Non-pigmented ciliary epithelial cell (primary cell): ENCODE measurements around the gene ZFYVE28.

Source experiments
- DNase-seq: peaks from one replicate; pipeline ENCODE4 v3.0.0-alpha.2; 2010; ENCODE audit warnings: low read depth

The ZFYVE28 gene

DNA sequence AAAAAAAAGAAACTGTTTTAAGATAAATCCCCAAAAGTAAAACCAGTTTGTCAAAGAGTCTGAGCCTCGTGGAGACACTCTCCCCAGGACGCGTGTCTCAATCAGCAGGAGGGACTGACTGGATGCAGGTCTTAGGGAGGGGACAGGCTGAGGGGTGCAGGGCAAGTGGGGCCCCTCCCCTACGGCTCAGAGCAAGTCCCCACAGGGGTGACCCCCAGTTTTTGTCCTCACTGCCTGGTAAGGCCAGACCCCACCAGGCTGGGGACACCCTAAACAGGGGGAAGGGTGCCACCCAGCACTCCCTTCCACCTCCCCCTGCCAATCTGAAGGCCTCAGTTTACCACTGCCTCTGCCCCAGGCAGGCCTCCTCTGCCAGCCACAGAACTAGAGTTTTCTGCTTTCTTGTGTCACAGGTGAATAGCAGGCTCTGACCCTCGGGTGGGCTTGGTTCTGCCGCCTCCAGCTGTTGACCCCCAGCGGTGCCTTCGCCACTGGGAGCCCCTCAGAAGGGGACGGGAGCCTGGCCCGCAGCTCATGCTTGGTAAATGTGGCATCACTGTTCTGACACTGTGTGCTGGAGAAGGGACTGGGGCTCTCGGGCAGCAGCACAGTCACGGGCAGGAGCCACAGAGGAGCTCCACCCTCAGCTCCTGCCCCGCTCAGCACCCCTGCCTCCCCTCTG, 86.8 kb downstream of the ZFYVE28 start:
- DNase-seq: no peak

DNA sequence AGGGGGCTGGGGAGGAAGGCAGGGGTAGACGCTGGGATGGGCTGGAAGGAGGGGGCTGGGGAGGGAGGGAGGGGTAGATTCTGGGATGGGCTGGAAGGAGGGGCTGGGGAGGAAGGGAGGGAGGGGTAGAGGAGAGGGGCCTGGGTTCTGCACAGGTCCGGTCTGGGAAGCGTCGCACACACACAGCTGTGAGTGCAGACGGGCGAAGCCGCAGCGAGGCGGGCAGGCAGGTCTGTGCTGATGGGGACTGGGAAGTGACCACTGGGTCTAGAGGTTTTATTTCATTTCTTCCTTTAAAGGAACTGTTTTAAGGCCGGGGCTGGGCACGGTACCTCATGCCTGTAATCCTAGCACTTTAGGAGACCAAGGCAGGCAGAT, 87.4 kb downstream of the ZFYVE28 start:
- DNase-seq: no peak

DNA sequence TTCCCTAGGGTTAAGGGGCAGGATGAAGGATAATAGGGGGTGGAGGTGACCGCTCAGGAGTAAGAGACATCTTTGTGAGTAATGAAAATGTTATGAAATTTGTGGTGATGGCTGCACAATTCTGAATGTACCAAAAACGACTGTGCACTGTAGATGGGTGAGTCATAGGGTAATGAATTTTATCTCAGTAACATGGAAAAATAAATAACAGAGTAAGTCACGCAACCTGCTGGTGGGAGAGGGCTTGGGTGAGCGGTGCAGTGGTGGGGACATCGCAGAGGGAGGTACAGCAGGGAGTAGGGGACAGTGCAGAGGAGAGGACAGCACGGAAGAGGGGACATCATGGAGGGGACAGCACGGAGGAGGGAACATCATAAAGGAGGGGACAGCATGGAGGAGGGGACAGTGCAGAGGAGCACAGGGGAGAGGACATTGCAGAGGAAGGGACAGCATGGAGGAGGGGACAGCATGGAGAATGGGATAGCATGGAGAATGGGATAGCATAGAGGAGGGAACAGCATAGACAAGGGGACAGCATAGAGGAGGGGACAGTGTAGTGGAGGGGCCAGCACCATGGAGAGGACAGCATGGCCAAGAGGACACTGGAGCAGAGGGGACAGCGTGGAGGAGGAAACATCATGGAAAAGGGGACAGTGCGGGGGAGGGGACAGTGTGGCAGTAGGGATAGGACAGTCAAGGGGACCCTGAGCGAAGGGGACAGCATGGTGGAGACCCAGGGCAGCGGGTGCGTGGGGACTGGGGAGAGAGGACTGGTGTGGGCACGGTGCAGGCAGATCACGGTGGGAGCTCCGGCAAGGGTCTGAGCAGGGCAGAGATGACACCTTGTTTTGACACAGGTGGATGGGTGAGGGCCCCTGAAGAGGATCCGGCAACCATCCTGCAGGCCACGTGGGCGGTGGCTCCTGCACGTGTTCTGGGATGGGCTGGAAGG, 88.1 kb downstream of the ZFYVE28 start:
- DNase-seq: peak; percentile 60

- DNase-seq: no peak
Observed at GRCh38 chr4:2327579-2327978, 90.9 kb downstream of the ZFYVE28 start.

DNA sequence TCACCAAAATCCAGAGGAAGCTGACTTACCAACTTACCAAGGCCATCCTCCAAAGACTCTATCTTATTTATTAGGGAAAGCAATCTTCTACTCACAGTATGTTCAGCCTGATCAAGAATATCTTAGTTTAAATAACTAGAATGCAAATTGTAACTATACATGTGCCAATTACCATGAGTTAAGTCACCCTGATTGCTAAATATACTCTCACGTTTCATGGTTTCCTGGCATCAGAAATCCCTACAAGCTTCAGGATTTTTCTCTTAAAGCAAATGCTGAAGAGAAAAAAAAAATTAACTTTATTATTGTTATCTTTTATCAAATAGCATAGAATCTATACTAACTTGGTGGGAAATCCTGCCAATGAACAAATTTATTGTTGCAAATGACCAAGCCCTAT, 93.6 kb downstream of the ZFYVE28 start:
- no peak for DNase-seq

- DNase-seq: no peak
Observed at GRCh38 chr4:2322841-2323240, 95.6 kb downstream of the ZFYVE28 start.

GRCh38 chr4:2322227-2322626, 96.2 kb downstream of the ZFYVE28 start:
- no peak for DNase-seq

DNA sequence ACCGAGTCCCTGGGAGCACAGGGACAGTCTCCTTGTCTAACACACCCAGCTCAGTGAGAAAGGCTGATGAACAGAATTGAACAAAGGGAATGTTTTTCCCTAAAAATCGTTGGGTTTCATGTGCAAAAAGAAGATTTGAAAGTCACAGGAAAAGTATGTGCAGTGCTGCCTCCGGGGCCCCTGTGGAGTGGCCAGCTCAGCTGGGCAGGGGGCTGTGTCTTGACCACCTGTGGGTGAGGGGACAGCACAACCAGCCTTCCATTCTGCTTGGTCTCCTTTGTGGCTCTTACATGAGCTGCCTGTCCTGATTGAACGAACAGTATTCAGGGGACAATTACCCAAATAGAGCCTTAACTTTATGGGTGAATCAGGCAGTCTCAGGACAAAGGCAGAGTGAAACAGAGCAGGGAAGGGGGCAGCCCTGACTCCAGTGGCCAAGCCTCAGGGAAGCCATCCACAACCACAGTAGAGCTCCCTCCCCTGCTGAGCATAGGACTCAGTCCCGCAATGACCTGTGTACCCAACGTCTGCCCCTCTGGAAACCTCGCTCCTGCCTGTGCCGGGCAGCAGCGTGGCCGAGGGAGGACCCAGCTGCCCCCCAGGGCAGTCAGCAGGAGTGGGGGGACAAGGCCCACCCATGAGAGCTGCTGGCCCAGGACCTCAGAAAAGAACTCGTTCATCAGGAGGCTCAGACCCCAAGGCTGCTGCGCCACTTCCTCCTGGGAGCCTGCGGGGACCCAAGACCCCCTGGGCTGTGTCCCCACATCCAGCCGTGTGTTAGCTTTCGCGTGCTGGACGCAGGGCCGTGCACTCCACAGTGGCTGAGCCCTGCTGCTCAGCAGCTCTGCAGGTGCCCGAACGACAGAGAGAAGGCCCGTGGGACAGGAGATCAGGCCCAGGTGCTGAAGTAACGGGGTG, 96.9 kb downstream of the ZFYVE28 start:
- no peak for DNase-seq

DNA sequence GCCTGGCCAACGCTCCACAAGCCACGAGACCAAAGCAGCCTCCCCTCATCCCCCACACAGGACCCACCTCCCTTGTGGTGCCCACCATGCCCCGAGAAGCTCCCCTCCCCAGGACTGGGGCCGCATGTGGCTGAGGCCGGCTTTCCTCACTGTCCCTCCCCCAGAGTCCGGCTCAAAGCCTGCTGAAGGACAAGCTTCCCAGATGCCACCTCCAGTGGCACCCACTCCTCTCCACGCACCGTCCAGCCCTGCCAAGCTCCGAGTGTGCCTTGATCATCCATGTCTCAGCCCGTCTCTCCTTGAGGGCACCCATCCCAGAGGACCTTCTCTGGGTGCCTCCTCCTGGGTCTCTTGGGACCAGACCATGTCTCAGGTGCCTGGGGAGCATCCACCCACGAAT, 97.7 kb downstream of the ZFYVE28 start:
- no peak for DNase-seq

GRCh38 chr4:2320152-2320551, 98.3 kb downstream of the ZFYVE28 start:
- DNase-seq: no peak

DNA sequence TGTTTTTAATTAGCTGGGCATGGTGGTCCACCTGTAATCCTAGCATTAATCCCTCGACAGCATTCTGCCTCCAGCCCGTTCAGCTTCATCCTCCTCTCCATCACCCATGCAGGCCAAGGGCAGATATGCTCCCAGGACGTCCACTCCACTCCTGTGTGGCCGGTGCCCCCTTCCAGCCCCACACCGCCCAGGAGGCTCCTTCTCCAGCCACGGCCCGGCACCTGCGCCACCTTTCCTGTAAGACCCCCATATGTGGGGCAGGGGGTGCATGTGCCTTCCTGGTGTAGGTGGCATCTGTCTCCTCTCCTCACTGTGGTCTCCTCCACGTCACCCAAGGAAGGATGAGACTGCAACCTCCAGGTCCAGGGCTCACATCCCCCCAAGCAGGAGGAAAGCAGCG, 99.6 kb downstream of the ZFYVE28 start:
- no peak for DNase-seq

DNA sequence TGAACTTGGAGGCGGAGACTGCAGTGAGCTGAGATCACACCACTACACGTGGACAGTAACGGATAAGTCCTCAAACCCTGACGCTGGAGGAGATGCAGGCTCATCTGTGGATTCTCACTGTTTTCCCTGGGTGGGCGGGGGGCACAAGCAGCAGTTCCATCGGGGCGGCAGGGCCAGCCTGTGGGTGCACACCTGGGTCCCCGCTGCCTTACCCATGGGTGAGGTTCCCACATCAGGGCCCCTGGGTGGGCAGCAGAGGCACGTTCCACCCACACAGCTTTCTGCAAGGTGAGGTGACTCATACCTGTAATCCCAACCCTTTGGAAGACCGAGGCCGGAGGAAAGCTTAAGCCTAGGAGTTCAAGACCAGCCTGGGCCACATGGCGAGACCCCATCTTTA, 100.0 kb downstream of the ZFYVE28 start:
- no peak for DNase-seq

- DNase-seq: no peak
Observed at GRCh38 chr4:2313366-2313765, 105.1 kb downstream of the ZFYVE28 start.

DNA sequence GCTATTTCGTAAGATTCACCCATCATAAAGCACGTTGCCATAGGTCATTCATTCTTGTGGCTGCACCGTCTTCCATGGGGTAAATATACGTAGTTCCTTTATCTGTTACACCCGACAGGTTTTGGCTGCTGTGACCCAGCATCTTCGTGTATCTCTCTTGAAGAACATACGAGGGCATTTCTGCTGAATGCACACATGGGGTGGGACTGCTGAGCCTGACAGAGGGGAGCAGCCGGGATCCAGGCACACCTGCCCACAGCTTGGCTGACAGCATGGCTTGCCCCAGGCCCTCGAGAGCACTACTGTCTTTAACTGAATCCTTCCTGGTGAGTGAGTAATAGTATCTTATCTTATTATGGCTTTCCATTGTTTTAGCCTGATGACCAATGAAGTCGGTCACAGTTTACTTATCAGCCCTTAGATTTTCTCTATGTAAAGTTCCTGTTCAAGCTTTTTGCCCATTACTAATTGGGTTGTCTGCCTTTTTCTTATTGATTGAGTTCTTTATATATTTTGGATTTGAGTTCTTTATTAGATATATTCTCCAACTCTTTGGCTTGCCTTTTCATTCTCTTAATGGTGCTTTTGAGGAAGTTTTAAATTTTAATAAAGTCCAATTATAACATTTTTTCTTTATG, 111.6 kb downstream of the ZFYVE28 start:
- DNase-seq: no peak

DNA sequence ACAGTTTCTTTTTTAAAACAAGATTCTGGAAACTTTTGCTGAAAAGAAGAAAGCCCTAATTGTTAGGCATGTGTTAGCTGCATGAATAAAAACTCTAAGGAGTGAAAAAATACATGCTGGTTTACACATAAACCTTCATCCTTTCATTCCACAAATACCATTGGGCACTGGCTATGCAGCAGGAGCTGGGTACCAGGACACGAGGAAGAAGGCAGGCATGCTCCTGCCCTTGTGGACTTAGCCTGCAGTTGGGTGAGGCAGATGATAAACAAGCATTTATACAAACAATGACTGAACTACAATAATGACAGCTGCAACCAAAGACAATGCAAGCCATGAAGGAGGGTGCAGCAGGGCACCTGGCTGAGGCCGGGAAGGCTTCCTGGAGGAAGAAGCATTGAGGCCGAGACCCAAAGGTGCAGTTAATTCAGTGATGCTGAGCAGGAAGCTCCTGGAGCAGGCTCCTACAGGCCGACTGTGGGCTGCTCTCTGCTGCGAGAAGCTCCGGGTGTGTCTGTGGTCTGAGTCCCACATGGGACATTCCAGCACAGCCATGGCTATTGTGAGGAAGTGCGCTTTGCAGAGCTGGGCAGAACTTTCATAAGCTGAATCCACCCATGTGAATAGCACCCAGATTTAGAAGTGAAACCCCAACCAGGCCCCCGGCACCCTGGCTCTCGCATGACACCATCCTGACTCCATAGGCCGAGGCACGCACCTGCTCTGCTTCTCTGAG, 112.5 kb downstream of the ZFYVE28 start:
- no peak for DNase-seq

GRCh38 chr4:2304877-2305561, 113.4 kb downstream of the ZFYVE28 start:
- no peak for DNase-seq

DNA sequence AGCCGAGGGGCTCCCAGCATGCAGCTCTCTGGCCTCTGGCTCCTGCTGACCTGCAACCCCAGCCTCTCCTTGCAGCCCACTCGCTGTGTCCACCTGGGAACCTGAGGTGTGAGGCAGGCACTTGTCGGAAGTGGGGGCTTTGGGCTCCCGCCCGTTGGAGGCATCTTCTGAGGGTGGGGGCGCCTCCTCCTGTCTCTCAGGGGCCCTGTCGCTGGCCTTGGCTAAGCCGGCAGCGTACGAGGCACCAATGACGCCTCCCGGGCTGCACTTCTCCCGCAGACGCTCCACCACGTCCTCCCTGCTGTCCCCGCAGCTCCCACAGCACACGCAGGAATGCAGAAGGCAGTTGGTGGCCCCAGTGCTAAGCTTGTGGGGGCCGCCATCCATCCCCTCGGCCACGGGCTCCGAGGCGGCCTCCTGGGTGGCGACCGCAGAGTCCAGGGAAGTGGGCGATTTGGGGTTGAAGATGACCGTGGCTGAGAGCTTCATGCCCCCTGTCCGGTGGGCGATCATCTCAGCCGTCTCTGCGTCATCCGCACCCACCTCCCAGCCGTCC, 114.0 kb downstream of the ZFYVE28 start:
- DNase-seq: no peak

DNA sequence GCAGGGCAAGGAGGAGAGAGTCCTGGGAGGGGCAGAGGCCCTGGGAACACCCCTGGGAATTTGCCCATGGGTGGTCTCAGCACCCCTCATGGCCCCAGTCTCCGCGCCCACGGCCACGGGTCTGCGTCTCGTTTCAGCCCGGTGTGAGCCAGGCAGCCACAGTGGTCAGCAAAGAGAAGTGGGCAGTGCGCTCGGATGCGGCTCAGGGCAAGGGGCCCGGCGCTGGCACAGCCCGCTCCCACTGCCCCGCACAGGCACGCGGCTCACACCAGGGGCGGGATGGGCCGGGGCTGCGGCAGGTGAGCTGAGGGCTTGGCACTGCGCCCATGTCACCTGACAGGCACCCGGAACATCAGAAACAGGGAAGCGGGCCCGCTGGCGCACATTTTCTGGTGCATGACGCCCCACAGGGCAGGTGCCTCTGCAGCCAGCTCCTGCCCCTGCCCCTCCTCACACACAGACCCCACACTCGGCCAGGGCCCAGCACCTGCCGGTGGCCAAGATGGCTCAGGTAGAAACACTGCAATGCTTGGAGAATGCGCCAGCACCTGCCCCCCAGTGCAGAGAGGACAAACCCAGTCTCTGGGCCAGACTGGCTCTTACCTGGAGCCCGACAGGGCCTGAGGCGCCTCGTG, 114.6 kb downstream of the ZFYVE28 start:
- DNase-seq: no peak

GRCh38 chr4:2303121-2303685, 115.2 kb downstream of the ZFYVE28 start:
- DNase-seq: no peak
